Measurements from ENCODE around the gene PPP2R2D.

DNA sequence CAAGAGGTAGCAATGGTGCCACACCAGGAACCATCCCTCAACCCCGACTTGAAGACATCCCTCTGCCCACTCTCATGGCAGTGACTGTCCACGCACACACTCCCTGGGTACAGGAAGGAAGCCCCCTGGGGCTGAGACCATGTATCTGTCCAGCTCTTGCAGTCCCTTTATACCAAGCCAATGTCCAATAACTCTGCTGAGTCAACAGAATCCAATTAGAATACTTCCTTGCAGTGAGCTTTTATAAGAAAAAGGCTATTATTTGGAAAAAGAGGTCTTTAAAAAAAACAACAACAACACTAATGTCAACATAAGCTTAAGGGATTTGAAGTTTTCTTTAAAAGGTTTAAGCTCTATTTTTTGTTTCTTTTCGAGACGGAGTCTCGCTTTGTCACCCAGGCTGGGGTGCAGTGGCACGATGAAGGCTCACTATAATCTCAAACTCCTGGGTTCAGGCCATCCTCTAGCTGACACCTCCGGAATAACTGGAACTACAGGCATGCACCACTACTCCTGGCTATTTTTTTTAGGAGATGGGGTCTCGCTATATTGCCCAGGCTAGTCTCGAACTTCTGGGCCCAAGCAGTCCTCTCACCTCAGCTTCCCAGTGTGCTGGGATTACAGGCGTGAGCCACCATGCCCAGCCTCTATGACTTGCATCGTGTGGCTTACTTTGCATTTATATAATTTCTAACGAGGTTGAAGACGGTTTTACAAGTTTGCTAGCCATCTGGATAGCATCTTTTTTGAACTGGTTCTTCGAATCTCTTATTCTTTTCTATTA lies 73.4 kb downstream of the PPP2R2D start:
- TF ChIP-seq, protein P1, sequence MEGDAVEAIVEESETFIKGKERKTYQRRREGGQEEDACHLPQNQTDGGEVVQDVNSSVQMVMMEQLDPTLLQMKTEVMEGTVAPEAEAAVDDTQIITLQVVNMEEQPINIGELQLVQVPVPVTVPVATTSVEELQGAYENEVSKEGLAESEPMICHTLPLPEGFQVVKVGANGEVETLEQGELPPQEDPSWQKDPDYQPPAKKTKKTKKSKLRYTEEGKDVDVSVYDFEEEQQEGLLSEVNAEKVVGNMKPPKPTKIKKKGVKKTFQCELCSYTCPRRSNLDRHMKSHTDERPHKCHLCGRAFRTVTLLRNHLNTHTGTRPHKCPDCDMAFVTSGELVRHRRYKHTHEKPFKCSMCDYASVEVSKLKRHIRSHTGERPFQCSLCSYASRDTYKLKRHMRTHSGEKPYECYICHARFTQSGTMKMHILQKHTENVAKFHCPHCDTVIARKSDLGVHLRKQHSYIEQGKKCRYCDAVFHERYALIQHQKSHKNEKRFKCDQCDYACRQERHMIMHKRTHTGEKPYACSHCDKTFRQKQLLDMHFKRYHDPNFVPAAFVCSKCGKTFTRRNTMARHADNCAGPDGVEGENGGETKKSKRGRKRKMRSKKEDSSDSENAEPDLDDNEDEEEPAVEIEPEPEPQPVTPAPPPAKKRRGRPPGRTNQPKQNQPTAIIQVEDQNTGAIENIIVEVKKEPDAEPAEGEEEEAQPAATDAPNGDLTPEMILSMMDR (IDR thresholded peaks at IDR 0.05), result no peak
- no peak for TF ChIP-seq POLR2A (IDR thresholded peaks at IDR 0.05)
- no peak for TF ChIP-seq POLR2AphosphoS5 (IDR thresholded peaks at IDR 0.05)
- TF ChIP-seq EP300 (IDR thresholded peaks at IDR 0.05; ENCODE audit: low read depth), result no peak

Measured in transverse colon (tissue), 4 donors.